ENCODE data around the gene MYO3A. TPM values are rescaled to one million over a fixed set of nuclear protein-coding genes. Genes with fewer than 3 reads are reported as not detected.

The MYO3A gene
- polyA plus RNA-seq, 3 donors = not detected

GRCh38 chr10:25899304-25899703 lies 34.7 kb upstream of the MYO3A start:
- Histone ChIP-seq H2AFZ (ENCODE audit: insufficient read depth, low read depth, low read length, poor library complexity, severe bottlenecking) (no peak overlapping the region), H3K4me1 (ENCODE audit: control insufficient read depth in 1 of 2, insufficient read depth in 2 of 2, low read length in 2 of 2) (no peaks in the 10 kb centered on the region), H3K27me3 (ENCODE audit: control insufficient read depth in 2 of 2, insufficient read depth in 2 of 2, low read length in 2 of 2) (no peaks in the 10 kb centered on the region), H3K9ac (ENCODE audit: insufficient read depth, low read length, poor library complexity, severe bottlenecking) (no peak overlapping the region), H3K9me3 (replicated peaks in 1 of 2; ENCODE audit: control insufficient read depth in 1 of 2, insufficient read depth in 1 of 2, low read length in 2 of 2) (no peaks in the 10 kb centered on the region), H3K36me3 (replicated peaks in 1 of 2; ENCODE audit: control insufficient read depth in 1 of 2, insufficient read depth in 2 of 2, low read length in 2 of 2) (no peaks in the 10 kb centered on the region), H4K20me1 (ENCODE audit: insufficient read depth, low read length) (no peaks in the 10 kb centered on the region), H3K4me3 (replicated peaks in 1 of 3; ENCODE audit: low read depth in 2 of 3, low read length in 3 of 3) (no peak overlapping the region), H3K4me2 (replicated peaks; ENCODE audit: extremely low read depth, low read length, poor library complexity, severe bottlenecking) (no peak overlapping the region), H3K79me2 (ENCODE audit: insufficient read depth, low read length) (no peaks in the 10 kb centered on the region), H3K27ac (ENCODE audit: low read depth in 1 of 2, low read length in 2 of 2) (no peak overlapping the region)
- H3K27ac Mint-ChIP-seq = no peak overlapping the region
- no peaks in the 10 kb centered on the region for H3K4me1 Mint-ChIP-seq
- intact Hi-C loops (cut with micrococcal nuclease) = no loop called here
- peaks cover 0 to 5% (median 3%) of the 10 kb centered on the region in 3 donors for H3K27me3 Mint-ChIP-seq (ENCODE audit: low read depth in 3 of 3)
- TF ChIP-seq CTCF (IDR thresholded peaks at IDR 0.05) = no peak
- H3K4me3 Mint-ChIP-seq = no peak overlapping the region
- H3K36me3 Mint-ChIP-seq = no peaks in the 10 kb centered on the region
- no peak for DNase-seq
- H3K9me3 Mint-ChIP-seq = peaks cover 0 to 3% (median 0%) of the 10 kb centered on the region in 7 donors
- no CpG with 5 or more reads among the region's 3 CpGs for WGBS (ENCODE audit: insufficient coverage)

GRCh38 chr10:25901199-25901598 lies 32.8 kb upstream of the MYO3A start:
- Histone ChIP-seq H3K79me2 (ENCODE audit: insufficient read depth, low read length) (no peaks in the 10 kb centered on the region), H3K9me3 (replicated peaks in 1 of 2; ENCODE audit: control insufficient read depth in 1 of 2, insufficient read depth in 1 of 2, low read length in 2 of 2) (no peaks in the 10 kb centered on the region), H3K27ac (ENCODE audit: low read depth in 1 of 2, low read length in 2 of 2) (no peak overlapping the region), H3K4me3 (replicated peaks in 1 of 3; ENCODE audit: low read depth in 2 of 3, low read length in 3 of 3) (no peak overlapping the region), H3K4me2 (replicated peaks; ENCODE audit: extremely low read depth, low read length, poor library complexity, severe bottlenecking) (no peak overlapping the region), H2AFZ (ENCODE audit: insufficient read depth, low read depth, low read length, poor library complexity, severe bottlenecking) (no peak overlapping the region), H3K4me1 (ENCODE audit: control insufficient read depth in 1 of 2, insufficient read depth in 2 of 2, low read length in 2 of 2) (no peaks in the 10 kb centered on the region), H3K36me3 (replicated peaks in 1 of 2; ENCODE audit: control insufficient read depth in 1 of 2, insufficient read depth in 2 of 2, low read length in 2 of 2) (no peaks in the 10 kb centered on the region), H3K9ac (ENCODE audit: insufficient read depth, low read length, poor library complexity, severe bottlenecking) (no peak overlapping the region), H4K20me1 (ENCODE audit: insufficient read depth, low read length) (no peaks in the 10 kb centered on the region), H3K27me3 (ENCODE audit: control insufficient read depth in 2 of 2, insufficient read depth in 2 of 2, low read length in 2 of 2) (no peaks in the 10 kb centered on the region)
- no peak overlapping the region for H3K27ac Mint-ChIP-seq
- no peak for TF ChIP-seq CTCF (IDR thresholded peaks at IDR 0.05)
- peaks cover 0 to 3% (median 0%) of the 10 kb centered on the region in 7 donors for H3K9me3 Mint-ChIP-seq
- no peaks in the 10 kb centered on the region for H3K36me3 Mint-ChIP-seq
- intact Hi-C loops (cut with micrococcal nuclease) = no loop called here
- no peak for DNase-seq
- peaks cover 0 to 5% (median 3%) of the 10 kb centered on the region in 3 donors for H3K27me3 Mint-ChIP-seq (ENCODE audit: low read depth in 3 of 3)
- no peak overlapping the region for H3K4me3 Mint-ChIP-seq
- WGBS (ENCODE audit: insufficient coverage) = 100% methylated on average over 2 of the region's 4 CpGs
- no peaks in the 10 kb centered on the region for H3K4me1 Mint-ChIP-seq
